SK-N-SH (cell line): ENCODE data around the gene SOD3. TPM values are rescaled to one million over a fixed set of nuclear protein-coding genes. Genes with fewer than 3 reads are reported as not detected.
A peak's percentile ranks its signal among the peaks of the same experiment; 100 is the strongest.

Experiments
- CTCF ChIA-PET: fragments of 300-600, 350-600 bp; formaldehyde crosslinking; extraction: SDS; loops from one replicate; lab custom pipeline; 2021; lab: Yijun Ruan, JAX
- POLR2A ChIA-PET: fragments of 350-600 bp; sonication (Branson Sonifier 250); formaldehyde crosslinking; extraction: SDS; loops from one replicate; lab custom pipeline; 2020; ENCODE audit warnings: antibody characterized with exemption, inconsistent platforms; lab: Yijun Ruan, JAX
- DNase-seq: peaks from one replicate; pipeline ENCODE4 v3.0.0; 2012
- H2AFZ ChIP-seq: fragments of 200-600 bp; sonication (generic); 2 replicates; pipeline ENCODE4 v1.8.1; 2016; ENCODE audit warnings: antibody characterized with exemption, mild to moderate bottlenecking, low read depth
- H3F3A ChIP-seq: fragments of 200-600 bp; sonication (generic); replicated peaks from 2 replicates; pipeline ENCODE3; 2016; ENCODE audit warnings: antibody characterized with exemption, mild to moderate bottlenecking; ENCODE audit not compliant: insufficient read depth
- H3K27ac ChIP-seq, 2 experiments: fragments of 200-500 bp in 1 of 2; fragments of 200-600 bp in 1 of 2; sonication (Bioruptor generic) in 1 of 2; sonication (generic), shearing (Covaris generic) in 1 of 2; 2 replicates each; pipeline versions ENCODE4 v1.5.1 to v1.6.1; 2014 to 2016; ENCODE audit warnings: low read depth in 2 of 2, inconsistent platforms in 1 of 2, low read length in 1 of 2, mild to moderate bottlenecking in 1 of 2, mixed read lengths in 1 of 2
- H3K27me3 ChIP-seq: fragments of 200-600 bp; sonication (generic), shearing (Covaris generic); 2 replicates; pipeline ENCODE4 v1.6.1; 2016; ENCODE audit warnings: mixed run types; ENCODE audit not compliant: insufficient read depth
- H3K36me3 ChIP-seq, 2 experiments: fragments of 200-500 bp in 1 of 2; fragments of 200-600 bp in 1 of 2; sonication (Bioruptor generic) in 1 of 2; sonication (generic) in 1 of 2; replicated peaks in 1 of 2; 2 replicates each; pipeline versions ENCODE3 to v1.5.1; 2014 to 2016; ENCODE audit warnings: low read length in 1 of 2, mild to moderate bottlenecking in 1 of 2; ENCODE audit not compliant: insufficient read depth in 2 of 2, control insufficient read depth in 1 of 2
- H3K4me1 ChIP-seq, 2 experiments: fragments of 200-500 bp in 1 of 2; fragments of 200-600 bp in 1 of 2; sonication (Bioruptor generic) in 1 of 2; sonication (generic), shearing (Covaris generic) in 1 of 2; 2 replicates each; pipeline versions ENCODE4 v1.5.1 to v1.6.1; 2014 to 2016; ENCODE audit warnings: low read depth in 1 of 2, low read length in 1 of 2, mixed run types in 1 of 2; ENCODE audit not compliant: insufficient read depth in 2 of 2, control insufficient read depth in 1 of 2
- H3K4me2 ChIP-seq: fragments of 200-600 bp; sonication (generic), shearing (Covaris generic); 2 replicates; pipeline ENCODE4 v1.6.1; 2017; ENCODE audit warnings: mixed run types
- H3K4me3 ChIP-seq, 2 experiments: fragments of 200-500 bp in 1 of 2; fragments of 200-600 bp in 1 of 2; sonication (Bioruptor generic) in 1 of 2; sonication (generic), shearing (Covaris generic) in 1 of 2; 2 replicates each; pipeline versions ENCODE4 v1.5.1 to v1.8.1; 2014 to 2016; ENCODE audit warnings: low read depth in 2 of 2, inconsistent platforms in 1 of 2, low read length in 1 of 2, mild to moderate bottlenecking in 1 of 2, mixed read lengths in 1 of 2, moderate library complexity in 1 of 2
- H3K79me2 ChIP-seq: fragments of 200-600 bp; sonication (generic); 2 replicates; pipeline ENCODE4 v1.8.1; 2017; ENCODE audit warnings: mild to moderate bottlenecking; ENCODE audit not compliant: insufficient read depth
- H3K9ac ChIP-seq: fragments of 200-600 bp; sonication (generic); 2 replicates; pipeline ENCODE4 v1.6.1; 2017; ENCODE audit warnings: mixed run types
- H3K9me2 ChIP-seq: fragments of 200-600 bp; sonication (generic); 2 replicates; pipeline ENCODE4 v1.6.1; 2017; ENCODE audit warnings: mixed run types
- H3K9me3 ChIP-seq: fragments of 200-600 bp; sonication (generic); 2 replicates; pipeline ENCODE4 v1.6.1; 2017; ENCODE audit warnings: mixed run types, mild to moderate bottlenecking, moderate library complexity
- H4K20me1 ChIP-seq: fragments of 200-600 bp; sonication (generic); 2 replicates; pipeline ENCODE4 v1.6.1; 2017; ENCODE audit warnings: mild to moderate bottlenecking, mixed run types; ENCODE audit not compliant: insufficient read depth
- EP300 ChIP-seq, 2 experiments: IDR thresholded peaks; 2 replicates each; pipeline versions ENCODE4 v1.4.0 to v1.6.1; 2012; ENCODE audit warnings: borderline replicate concordance in 1 of 2, low read depth in 1 of 2, low read length in 1 of 2
- FOSL2 ChIP-seq: IDR thresholded peaks from 2 replicates; pipeline ENCODE4 v1.4.0; 2012; ENCODE audit warnings: low read depth, mild to moderate bottlenecking, moderate library complexity, borderline replicate concordance
- FOXM1 ChIP-seq: IDR thresholded peaks from 2 replicates; pipeline ENCODE4 v1.4.0; 2012; ENCODE audit warnings: low read depth, mild to moderate bottlenecking
- JUND ChIP-seq: IDR thresholded peaks from 2 replicates; pipeline ENCODE4 v1.4.0; 2012
- POLR2AphosphoS5 ChIP-seq: IDR thresholded peaks from 2 replicates; pipeline ENCODE4 v1.6.1; 2012; ENCODE audit warnings: low read depth, low read length
- TCF12 ChIP-seq: IDR thresholded peaks from 2 replicates; pipeline ENCODE4 v1.4.0; 2012
- TEAD4 ChIP-seq: IDR thresholded peaks from 2 replicates; pipeline ENCODE4 v1.4.0; 2012; ENCODE audit warnings: mild to moderate bottlenecking, borderline replicate concordance; ENCODE audit not compliant: insufficient read depth
- WGBS: methylation state at CpG from one replicate; pipeline ENCODE4 v1.1.6; 2017; ENCODE audit warnings: low lambda C conversion rate; 5-methylcytosine and 5-hydroxymethylcytosine counted together
- polyA plus RNA-seq, 3 experiments: library from polyadenylated mRNA; depleted of rRNA; stranded (reverse); fragments of >200 nt; gene quantifications; 2 replicates each; pipeline ENCODE4 v1.2.3, GENCODE V29; 2012
- TF ChIP-seq, protein P1 (sequence below): IDR thresholded peaks from 2 replicates; pipeline ENCODE4 v1.4.0; 2012; ENCODE audit warnings: low read depth, borderline replicate concordance
- TF ChIP-seq, protein P2 (sequence below): IDR thresholded peaks from 2 replicates; pipeline ENCODE4 v1.4.0; 2012; ENCODE audit warnings: low read depth
- TF ChIP-seq, protein P3 (sequence below): IDR thresholded peaks from 2 replicates; pipeline ENCODE4 v1.6.1; 2012; ENCODE audit warnings: mild to moderate bottlenecking, low read depth, low read length, moderate library complexity
- TF ChIP-seq, protein P4 (sequence below): IDR thresholded peaks from 2 replicates; pipeline ENCODE4; 2012

SOD3 gene
- polyA plus RNA-seq, 1 of the 3 experiments (the other 2 are of a cell fraction): 21.6 TPM

DNA sequence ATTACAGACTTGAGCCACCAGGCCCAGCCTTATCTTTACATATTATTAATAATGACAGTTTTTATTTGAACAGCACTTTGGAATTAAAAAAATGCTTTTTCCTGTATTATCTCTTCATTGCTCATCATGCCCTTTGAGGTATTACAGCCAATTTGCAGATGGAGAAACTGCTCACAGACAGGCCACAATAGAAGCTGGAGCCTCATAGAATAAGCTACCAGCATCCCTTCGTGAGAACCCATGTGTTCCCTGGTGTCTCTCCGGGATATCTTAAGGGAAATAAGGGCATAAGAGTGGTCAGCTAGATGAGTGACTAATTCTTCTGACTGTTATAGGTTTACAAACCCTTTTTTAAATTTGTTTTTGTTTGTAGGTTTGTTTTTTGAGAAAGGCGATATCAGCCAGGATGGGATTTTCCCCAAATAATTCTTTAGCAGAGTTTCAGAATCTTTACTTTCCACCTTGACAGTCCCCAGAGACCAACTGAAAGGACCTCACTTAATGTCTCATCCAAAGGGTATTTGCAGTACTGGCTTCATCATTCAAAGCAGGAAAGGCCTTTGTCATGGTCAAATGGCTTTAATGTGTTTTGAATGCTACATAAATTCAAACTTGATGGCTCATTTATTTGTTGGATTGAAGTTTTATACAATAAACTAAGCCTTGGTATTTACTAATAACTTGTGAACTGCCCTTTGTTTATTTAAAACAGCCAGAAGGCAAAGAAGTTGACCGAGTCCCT lies 48.0 kb upstream of the SOD3 start:
- DNase-seq: no peak
- peaks cover 0 to 6% of the 10 kb centered on the region in 2 experiments; a peak in 2 of 4 replicates for H3K4me1 ChIP-seq
- H3K27ac ChIP-seq: peak overlapping the region; percentile 55 to 93; a peak in 3 of 4 replicates
- H3K9me2 ChIP-seq: no peaks in the 10 kb centered on the region
- TF ChIP-seq EP300 (IDR thresholded peaks at IDR 0.05; ENCODE audit: borderline replicate concordance in 1 of 2, low read depth in 1 of 2, low read length in 1 of 2) (peak in 1 of 2 experiments; percentile 82; a peak in 1 of 4 replicates), POLR2AphosphoS5 (peak; percentile 9; the same call in 1 of the 2 replicates), TCF12 (peak; percentile 82), FOXM1 (peak; percentile 58), JUND (peak; percentile 56), FOSL2 (peak; percentile 35; the same call in 1 of the 2 replicates), TEAD4 (0 out of 2 replicates have a peak, but pooled peaks have one; percentile 41)
- TF ChIP-seq, protein P1, sequence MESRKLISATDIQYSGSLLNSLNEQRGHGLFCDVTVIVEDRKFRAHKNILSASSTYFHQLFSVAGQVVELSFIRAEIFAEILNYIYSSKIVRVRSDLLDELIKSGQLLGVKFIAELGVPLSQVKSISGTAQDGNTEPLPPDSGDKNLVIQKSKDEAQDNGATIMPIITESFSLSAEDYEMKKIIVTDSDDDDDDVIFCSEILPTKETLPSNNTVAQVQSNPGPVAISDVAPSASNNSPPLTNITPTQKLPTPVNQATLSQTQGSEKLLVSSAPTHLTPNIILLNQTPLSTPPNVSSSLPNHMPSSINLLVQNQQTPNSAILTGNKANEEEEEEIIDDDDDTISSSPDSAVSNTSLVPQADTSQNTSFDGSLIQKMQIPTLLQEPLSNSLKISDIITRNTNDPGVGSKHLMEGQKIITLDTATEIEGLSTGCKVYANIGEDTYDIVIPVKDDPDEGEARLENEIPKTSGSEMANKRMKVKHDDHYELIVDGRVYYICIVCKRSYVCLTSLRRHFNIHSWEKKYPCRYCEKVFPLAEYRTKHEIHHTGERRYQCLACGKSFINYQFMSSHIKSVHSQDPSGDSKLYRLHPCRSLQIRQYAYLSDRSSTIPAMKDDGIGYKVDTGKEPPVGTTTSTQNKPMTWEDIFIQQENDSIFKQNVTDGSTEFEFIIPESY: no peak
- TF ChIP-seq, protein P2, sequence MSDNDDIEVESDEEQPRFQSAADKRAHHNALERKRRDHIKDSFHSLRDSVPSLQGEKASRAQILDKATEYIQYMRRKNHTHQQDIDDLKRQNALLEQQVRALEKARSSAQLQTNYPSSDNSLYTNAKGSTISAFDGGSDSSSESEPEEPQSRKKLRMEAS: no peak
- TF ChIP-seq, protein P3, sequence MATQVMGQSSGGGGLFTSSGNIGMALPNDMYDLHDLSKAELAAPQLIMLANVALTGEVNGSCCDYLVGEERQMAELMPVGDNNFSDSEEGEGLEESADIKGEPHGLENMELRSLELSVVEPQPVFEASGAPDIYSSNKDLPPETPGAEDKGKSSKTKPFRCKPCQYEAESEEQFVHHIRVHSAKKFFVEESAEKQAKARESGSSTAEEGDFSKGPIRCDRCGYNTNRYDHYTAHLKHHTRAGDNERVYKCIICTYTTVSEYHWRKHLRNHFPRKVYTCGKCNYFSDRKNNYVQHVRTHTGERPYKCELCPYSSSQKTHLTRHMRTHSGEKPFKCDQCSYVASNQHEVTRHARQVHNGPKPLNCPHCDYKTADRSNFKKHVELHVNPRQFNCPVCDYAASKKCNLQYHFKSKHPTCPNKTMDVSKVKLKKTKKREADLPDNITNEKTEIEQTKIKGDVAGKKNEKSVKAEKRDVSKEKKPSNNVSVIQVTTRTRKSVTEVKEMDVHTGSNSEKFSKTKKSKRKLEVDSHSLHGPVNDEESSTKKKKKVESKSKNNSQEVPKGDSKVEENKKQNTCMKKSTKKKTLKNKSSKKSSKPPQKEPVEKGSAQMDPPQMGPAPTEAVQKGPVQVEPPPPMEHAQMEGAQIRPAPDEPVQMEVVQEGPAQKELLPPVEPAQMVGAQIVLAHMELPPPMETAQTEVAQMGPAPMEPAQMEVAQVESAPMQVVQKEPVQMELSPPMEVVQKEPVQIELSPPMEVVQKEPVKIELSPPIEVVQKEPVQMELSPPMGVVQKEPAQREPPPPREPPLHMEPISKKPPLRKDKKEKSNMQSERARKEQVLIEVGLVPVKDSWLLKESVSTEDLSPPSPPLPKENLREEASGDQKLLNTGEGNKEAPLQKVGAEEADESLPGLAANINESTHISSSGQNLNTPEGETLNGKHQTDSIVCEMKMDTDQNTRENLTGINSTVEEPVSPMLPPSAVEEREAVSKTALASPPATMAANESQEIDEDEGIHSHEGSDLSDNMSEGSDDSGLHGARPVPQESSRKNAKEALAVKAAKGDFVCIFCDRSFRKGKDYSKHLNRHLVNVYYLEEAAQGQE: no peak
- TF ChIP-seq, protein P4, sequence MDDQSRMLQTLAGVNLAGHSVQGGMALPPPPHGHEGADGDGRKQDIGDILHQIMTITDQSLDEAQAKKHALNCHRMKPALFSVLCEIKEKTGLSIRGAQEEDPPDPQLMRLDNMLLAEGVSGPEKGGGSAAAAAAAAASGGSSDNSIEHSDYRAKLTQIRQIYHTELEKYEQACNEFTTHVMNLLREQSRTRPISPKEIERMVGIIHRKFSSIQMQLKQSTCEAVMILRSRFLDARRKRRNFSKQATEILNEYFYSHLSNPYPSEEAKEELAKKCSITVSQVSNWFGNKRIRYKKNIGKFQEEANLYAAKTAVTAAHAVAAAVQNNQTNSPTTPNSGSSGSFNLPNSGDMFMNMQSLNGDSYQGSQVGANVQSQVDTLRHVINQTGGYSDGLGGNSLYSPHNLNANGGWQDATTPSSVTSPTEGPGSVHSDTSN: peak; percentile 91
- H3K27me3 ChIP-seq: no peaks in the 10 kb centered on the region
- H3K9ac ChIP-seq: no peak overlapping the region; the same call in 1 of the 2 replicates
- H4K20me1 ChIP-seq: no peaks in the 10 kb centered on the region
- 29% methylated on average over 4 of the region's 4 CpGs for WGBS
- H3F3A ChIP-seq: peaks cover 25% of the 10 kb centered on the region
- H3K4me3 ChIP-seq: no peak overlapping the region
- no peaks in the 10 kb centered on the region for H3K9me3 ChIP-seq
- ChIA-PET CTCF (interaction anchor here (0.7 kb wide), 1 partner anchor 13 kb away, joined by 3 read pairs; no protein-coding TSS in a partner anchor), POLR2A (no interaction called here)
- H3K4me2 ChIP-seq: peak overlapping the region; percentile 66; the same call in 1 of the 2 replicates
- H2AFZ ChIP-seq: no peak overlapping the region
- H3K36me3 ChIP-seq: no peaks in the 10 kb centered on the region
- H3K79me2 ChIP-seq: no peaks in the 10 kb centered on the region
